Stimulated activated CD8-positive, alpha-beta memory T cell treated with anti-CD3 and anti-CD28 coated beads, Interleukin-12 subunit alpha, Interleukin-12 subunit beta, amount 100 ng/mL, for 1 hour (primary cell): Measurements from ENCODE around the gene SACS.
"Not testable (repeated sequence)": the region's sequence is repeated elsewhere in the genome, so short reads cannot be mapped to it uniquely, and the experiment has no call there.

Source experiments
- DNase-seq: peaks from one replicate; pipeline ENCODE4 v3.0.0-alpha.2; 2020; ENCODE audit warnings: low read depth

The SACS gene

GRCh38 chr13:23356368-23356767 lies 77.1 kb downstream of the SACS start:
- DNase-seq = no peak

DNA sequence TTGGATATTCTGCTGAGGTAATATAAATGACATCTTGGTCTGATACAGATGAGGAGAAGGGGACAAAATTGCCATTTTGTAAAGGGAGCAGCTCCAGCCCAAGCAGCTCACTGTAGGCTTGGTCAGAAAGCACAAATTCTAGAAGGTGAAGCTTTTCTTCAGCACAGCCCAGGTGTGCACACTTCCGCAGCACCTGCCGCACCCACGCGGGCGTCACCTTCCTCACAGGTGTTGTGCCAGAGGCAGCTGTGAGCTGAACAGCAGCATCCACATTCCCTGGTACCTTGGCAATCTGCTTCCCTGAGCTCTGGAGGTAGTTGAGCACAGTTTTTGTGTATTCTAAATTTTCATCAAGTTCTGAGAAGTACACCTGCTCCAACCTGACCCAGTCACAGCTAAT lies 79.0 kb downstream of the SACS start:
- no peak for DNase-seq

GRCh38 chr13:23352161-23352560 lies 81.3 kb downstream of the SACS start:
- DNase-seq = no peak

DNA sequence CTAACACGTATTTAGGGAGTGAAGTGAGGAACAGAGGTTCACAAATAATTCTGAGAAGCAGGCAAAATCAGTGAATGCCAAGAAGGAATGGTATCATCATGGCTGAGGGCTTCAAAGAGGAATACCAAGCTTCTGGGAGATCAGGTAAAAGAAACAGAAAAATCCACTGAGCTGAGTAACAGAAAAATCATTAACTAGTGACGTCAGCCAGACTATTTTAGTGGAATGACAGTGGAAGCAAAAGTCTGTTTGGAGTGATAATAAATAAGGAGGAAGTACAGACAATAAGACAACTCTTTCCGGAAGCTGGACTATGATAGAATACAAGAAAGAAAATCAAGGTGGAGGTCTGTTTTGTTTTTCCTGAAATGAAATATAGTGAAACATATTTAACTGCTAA lies 83.5 kb downstream of the SACS start:
- no peak for DNase-seq

- no peak for DNase-seq
These were observed 84.2 kb downstream of the SACS start for GRCh38 chr13:23349161-23349897.

- no peak for DNase-seq
These were observed 85.0 kb downstream of the SACS start for GRCh38 chr13:23348262-23349127.

DNA sequence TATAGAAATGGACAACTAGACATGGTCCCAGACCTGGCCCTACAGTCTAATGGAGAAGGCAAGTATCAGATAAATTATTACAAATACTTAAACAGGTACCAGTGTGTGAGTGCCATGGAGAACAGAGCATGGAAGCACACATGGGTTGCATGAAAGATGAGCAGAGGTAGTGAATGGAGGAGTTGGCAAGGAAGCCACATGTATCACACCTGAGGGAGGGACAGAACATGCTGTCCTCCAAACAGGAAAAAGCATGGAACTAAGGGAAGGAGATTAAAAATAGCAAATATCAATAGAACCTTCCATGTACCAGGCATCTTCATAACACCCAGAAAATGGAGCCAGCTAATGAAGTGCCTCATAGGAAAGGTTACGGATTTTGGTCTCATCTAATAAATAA lies 85.9 kb downstream of the SACS start:
- no peak for DNase-seq

GRCh38 chr13:23344931-23345595 lies 88.4 kb downstream of the SACS start:
- no peak for DNase-seq

- no peak for DNase-seq
These were observed 94.3 kb downstream of the SACS start for GRCh38 chr13:23339225-23339624.

GRCh38 chr13:23330356-23330755 lies 103.1 kb downstream of the SACS start:
- no peak for DNase-seq

- DNase-seq = no peak
These were observed 108.3 kb downstream of the SACS start for GRCh38 chr13:23325191-23325590.

- DNase-seq = no peak
These were observed 109.4 kb downstream of the SACS start for GRCh38 chr13:23323946-23324709.

DNA sequence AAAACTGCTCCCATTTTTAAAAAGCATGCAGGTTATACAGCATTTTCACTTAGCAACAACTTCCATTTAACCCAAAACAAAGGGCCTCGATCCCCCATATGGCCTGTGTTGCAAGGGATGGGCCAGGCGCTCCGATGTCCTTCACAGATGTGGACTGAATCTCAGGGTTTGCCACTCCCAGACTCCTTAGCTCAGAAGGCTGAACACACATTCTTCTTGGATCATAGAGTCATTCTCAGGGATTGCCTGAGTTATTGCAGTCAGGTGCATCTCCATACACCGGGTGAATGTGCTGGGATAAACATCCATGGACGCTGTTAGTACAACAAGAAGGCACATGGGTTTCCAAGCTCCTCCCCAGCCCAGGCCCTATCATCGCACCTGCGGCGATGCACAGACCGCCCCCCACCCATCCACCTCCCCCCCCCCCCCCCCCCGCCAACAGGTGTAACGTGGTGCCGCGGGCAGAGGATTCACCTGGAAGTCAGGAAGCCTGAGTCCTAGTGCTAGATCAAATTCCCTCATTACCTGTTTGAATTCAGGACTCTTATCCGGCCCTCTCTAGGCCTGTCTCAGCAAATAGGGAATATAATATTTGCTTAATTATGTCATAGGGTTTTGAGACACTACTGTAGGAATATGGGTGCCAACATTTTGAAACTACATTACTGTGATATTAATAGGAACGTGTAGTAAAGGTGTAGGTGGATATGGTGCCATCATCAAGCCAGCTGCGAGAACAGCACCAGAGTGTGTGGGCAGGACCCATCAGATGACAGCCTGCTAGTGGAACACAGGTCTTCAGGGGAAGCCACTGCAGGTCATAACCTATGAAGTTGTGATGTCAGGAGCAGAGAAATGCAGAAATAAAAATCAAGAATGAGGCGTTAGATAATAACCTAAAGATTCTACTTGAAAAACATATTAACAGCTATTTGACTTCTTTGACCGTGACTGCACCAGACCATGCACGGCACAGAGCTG lies 110.9 kb downstream of the SACS start:
- no peak for DNase-seq

GRCh38 chr13:23321535-23322241 lies 111.8 kb downstream of the SACS start:
- no peak for DNase-seq

DNA sequence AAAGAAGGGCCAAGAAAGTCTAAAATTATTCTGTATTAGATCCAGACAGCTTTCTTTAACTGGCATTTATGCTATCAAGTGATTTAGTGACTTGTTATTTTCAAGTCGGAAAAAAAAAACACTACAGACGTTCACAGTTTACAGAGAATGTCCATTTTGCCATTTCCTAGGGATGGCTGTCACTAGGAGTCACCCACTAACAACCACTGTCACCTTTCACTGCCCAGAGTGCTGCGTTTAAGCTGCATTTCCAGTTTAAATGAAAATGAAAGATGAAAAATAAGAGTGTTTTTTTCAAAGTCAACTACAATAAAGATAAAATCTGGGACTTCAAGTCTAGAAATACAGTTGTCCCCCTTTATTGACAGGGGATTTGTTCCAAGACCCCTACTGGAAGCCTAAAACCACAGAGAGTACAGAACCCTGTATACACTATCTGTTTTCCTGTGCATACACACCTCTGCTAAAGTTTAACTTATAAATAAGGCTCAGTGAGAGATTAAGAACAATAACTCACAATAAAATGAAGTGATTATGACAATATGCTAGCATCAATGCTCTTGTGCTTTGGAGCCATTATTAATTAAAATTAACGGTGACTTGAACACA lies 112.5 kb downstream of the SACS start:
- no peak for DNase-seq

- no peak for DNase-seq
These were observed 113.6 kb downstream of the SACS start for GRCh38 chr13:23319883-23320224.

- not testable (repeated sequence) for DNase-seq
These were observed 118.7 kb downstream of the SACS start for GRCh38 chr13:23314837-23315236.

GRCh38 chr13:23292586-23292985 lies 140.9 kb downstream of the SACS start:
- DNase-seq = no peak

GRCh38 chr13:23289917-23290357 lies 143.6 kb downstream of the SACS start:
- no peak for DNase-seq

- DNase-seq = no peak
These were observed 144.5 kb downstream of the SACS start for GRCh38 chr13:23288995-23289394.
